GM21723 (cell line): ENCODE results near the gene NMNAT2.

Experiments used
- ATAC-seq: cut with Tn5 transposase; IDR thresholded peaks from one replicate; pipeline ENCODE4 v1.9.1; 2021; ENCODE audit warnings: mild to moderate bottlenecking, moderate library complexity; ENCODE audit not compliant: unreplicated experiment

The NMNAT2 gene

GRCh38 chr1:183368213-183369108, 49.7 kb downstream of the NMNAT2 start:
- ATAC-seq = no peak

DNA sequence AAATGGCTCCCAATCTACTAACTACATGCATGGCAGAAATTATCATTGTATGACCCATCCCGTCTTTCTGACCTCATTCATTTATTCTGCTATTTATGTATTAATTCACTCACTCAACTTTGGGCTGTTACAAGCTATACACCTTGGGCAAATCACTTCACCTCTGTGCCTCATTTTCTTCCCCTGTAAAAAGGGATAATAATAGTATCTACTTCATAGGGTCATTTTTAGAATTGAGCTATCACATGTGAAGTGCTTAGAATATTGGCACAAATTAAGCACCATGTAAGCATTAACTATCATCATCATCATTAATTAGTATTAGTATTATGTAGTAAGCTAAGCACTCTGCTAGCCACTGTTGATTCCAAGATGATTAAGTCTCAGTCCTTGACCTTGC, 52.1 kb downstream of the NMNAT2 start:
- ATAC-seq = no peak

DNA sequence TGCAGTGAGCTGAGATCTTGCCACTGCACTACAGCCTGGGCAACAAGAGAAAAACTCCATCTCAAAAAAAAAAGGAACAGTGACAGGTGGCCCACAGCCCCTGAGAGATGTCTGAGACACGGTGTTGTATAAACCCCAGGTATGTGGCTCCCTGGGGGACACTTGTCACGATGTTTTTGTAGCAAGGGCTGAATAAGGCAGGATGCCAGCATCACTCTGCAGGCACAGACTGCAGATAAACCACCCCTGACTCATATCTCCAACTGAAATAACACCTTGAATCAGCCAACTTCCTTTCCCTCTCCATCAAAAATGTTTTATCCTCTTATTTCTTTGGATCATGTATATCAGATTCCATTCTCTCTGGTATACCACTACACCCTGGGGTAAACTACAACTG, 52.5 kb downstream of the NMNAT2 start:
- no peak for ATAC-seq

GRCh38 chr1:183365093-183365492, 53.1 kb downstream of the NMNAT2 start:
- ATAC-seq = no peak

GRCh38 chr1:183363972-183364371, 54.2 kb downstream of the NMNAT2 start:
- ATAC-seq = no peak

DNA sequence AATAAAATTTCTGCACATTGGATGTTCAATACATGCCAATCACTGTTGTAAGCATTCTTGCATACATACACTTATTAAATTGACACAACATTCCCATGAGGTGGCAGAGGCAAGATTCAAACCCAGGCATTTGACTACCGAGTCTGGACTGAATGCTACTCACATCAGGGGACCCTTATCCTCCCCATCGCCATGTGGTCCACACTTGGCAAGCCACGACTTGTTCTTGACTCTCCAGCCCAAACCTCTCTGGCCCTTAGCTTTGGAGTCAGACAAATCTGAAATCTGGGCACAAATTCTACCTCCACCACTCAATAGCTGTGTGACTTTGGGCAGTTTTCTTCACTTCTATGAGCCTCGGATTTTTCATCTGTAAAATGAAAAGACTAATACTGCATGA, 57.1 kb downstream of the NMNAT2 start:
- ATAC-seq = no peak

- ATAC-seq = no peak
These were observed 57.7 kb downstream of the NMNAT2 start for GRCh38 chr1:183360473-183360872.

GRCh38 chr1:183356534-183357182, 61.5 kb downstream of the NMNAT2 start:
- no peak for ATAC-seq

DNA sequence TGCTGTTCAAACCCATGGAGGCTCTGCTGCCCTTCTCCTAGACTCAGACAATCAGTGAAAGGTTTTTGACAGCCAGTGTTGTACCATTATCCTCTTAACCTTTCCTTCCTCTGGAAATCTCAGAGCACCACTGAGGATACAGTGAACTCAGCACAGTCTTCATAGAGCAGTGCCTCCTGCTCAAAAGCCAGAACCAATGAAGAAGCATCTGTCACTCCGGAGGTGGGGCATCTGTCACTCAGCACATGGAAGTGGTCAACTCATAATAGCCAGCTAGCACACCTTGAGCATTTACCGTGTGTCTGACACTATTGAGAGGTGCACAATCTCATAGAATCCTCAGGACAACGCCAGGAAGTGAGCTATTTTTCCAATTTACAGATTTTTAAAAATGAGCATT, 62.4 kb downstream of the NMNAT2 start:
- no peak for ATAC-seq

- no peak for ATAC-seq
These were observed 63.0 kb downstream of the NMNAT2 start for GRCh38 chr1:183355181-183355580.

DNA sequence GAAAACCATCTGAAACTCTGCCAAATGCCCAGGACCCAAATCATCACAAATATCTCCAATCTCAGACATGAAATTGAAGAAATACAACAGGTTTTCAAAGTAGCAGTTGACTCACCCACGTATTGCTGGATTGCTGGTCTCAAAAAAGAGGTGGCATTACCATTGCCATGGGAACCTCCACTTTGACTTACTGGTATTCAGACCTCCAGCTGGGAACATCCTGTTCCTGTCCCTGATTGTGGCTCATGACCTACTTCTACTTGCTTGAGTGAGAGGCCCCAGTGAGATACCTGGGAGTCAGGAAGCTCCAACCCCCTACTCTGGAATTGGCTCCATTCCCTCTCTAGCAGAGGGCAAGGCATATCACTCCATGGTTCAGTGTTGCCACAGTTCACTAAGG, 64.6 kb downstream of the NMNAT2 start:
- no peak for ATAC-seq

GRCh38 chr1:183349201-183349711, 68.9 kb downstream of the NMNAT2 start:
- no peak for ATAC-seq

DNA sequence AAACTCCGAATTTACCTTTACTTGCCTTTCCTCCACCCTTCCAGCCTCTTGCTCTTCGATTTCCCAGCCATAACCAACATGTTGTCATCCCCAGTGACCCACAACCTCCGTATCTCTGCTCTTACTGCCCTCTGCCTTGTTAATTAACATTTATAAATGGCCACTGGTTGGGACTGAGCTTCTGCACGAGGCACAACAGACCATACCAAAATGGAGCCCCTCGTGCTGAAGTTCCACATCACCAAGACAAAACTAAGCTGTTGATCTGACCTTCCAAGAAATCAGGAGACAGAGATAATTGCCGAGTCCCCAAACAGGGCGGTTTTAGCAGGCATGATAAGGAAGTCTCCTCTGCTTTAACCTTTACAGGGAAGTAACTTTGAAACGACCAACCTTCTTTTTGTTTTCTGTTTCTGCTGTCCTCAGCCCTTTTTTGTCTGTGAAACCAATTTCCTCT, 71.9 kb downstream of the NMNAT2 start:
- ATAC-seq = no peak

DNA sequence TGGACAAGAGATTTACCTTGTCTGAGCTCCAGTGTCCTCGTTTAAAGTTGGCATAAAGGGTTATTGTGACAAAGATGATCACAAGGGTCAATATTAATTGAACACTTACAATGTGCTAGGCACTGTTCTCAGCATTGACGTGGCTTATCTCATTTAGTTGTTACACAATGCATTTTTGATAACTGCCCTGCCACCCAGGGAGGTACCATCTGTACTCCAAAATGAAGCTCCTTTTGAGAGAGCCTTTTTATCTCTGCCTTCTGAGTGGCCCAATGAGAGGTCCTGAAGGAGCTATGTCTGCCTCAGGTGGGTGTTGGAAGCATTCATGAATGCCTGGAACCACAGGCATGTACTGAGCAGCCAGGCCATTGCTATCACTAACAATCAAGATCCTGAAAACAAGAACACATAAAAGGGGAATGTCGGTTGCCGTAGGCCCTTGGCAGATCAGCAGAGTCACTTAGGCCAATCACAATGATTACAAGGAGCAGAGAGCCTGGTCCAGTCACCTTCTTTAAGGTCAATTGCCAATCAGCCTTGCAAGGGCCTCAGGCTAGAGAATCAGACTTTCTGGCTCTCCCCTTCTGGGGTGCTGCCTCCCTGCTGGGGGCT, 78.5 kb downstream of the NMNAT2 start:
- ATAC-seq = no peak

GRCh38 chr1:183331091-183331742, 87.0 kb downstream of the NMNAT2 start:
- ATAC-seq = no peak

DNA sequence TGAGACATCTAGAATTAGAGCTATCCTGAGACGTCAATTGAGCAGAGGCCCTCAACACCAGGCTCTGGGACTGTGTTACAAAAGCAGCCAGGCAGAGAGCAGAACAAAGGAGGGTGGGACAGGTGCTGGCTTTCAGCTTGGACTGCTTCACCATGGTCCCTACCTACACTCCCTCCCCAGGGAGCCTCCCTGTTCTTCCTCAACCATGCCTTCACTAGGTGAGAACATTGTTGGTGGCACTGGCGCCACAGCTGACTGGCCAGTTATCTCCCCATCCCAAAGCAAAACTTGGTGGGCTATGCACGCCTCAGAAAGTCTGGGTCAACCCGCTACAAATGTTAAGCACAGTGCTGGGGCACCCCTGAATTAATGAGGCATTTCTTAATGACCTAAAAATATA, 87.8 kb downstream of the NMNAT2 start:
- no peak for ATAC-seq

- ATAC-seq = no peak
These were observed 89.8 kb downstream of the NMNAT2 start for GRCh38 chr1:183328371-183328770.

DNA sequence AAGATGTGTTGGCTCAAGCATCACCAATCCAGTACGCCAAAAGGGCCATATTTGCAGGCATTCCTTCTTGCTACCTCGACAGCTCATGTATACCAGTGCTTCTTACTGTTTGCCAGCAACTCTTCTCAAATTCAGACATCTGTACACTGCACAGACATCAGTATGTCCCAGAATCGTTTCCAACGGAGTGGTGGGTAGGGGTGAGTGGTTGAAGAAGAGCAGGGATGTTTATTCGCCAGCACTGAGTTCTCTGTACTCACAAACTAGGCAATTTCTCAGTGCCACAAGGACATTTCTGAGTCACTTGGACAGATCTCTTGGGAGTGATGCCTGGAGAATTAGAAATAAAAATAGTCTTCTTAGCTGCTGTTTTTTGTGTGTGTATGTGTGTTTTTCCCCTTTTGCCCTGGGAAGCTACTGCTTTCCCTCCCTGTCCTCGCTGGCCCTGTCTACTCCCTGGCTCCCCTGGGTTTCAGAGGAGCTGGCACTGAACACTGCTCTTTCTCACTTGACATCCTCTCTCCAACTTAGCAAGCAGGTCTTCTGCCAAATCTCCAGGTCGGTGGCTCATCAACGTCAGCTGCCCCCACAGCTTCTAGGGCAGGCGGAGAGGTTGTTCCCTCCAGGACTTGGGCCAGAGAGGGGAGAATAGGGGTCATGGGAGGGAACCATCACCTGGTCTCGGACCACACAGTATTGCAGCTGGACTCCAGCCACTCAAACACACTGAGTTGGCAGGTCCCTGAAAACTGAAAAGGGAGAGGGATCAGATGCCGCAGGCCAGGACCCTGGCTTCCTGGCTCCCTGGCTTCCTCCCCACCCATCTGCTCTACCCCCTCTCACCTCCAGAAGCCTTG, 90.5 kb downstream of the NMNAT2 start:
- no peak for ATAC-seq

- no peak for ATAC-seq
These were observed 94.1 kb downstream of the NMNAT2 start for GRCh38 chr1:183323849-183324683.
